A549 (cell line): Measurements from ENCODE around the gene CCDC188. TPM values are rescaled to one million over a fixed set of nuclear protein-coding genes. Genes with fewer than 3 reads are reported as not detected.

Source experiments
- ATAC-seq, 2 experiments: fragments of 200-7000 bp in 1 of 2; fragments of >200 bp in 1 of 2; cut with Nextera tagmentation in 1 of 2; cut with Tn5 transposase in 1 of 2; 3 replicates each; pipeline versions ENCODE4 v1.8.0 to v1.9.1; 2018 to 2020; ENCODE audit warnings: mild to moderate bottlenecking in 1 of 2, moderate library complexity in 1 of 2
- CTCF ChIA-PET: fragments of 300-600 bp; sonication (Branson Sonifier 250); formaldehyde crosslinking; extraction: SDS; loops from one replicate; lab custom pipeline; 2021; ENCODE audit warnings: antibody characterized with exemption, inconsistent platforms; lab: Yijun Ruan, JAX
- POLR2A ChIA-PET: fragments of 350-600 bp; formaldehyde crosslinking; extraction: SDS; loops from one replicate; lab custom pipeline; 2021; ENCODE audit warnings: antibody characterized with exemption, inconsistent platforms; lab: Yijun Ruan, JAX
- DNase-seq, 2 experiments: peaks; one replicate each; pipeline versions ENCODE4 v3.0.0 to v3.0.0-alpha.2; 2011 to 2016; ENCODE audit warnings: low read depth in 1 of 2, low spot score in 1 of 2
- FAIRE-seq: peaks from 2 replicates; lab custom pipeline; 2011; peaks lifted over from hg19 to GRCh38; lab: Jason Lieb, UNC
- H3K27ac ChIP-seq, 2 experiments: fragments of >200 bp; sonication (Bioruptor Twin); formaldehyde crosslinking; 3 replicates each; pipeline ENCODE4 v1.5.1; 2016 to 2017
- H3K4me1 ChIP-seq: fragments of >200 bp; sonication (Bioruptor Twin); formaldehyde crosslinking; 3 replicates; pipeline ENCODE4 v1.6.1; 2016
- H3K4me2 ChIP-seq: fragments of >200 bp; sonication (Bioruptor Twin); formaldehyde crosslinking; 3 replicates; pipeline ENCODE4 v1.6.1; 2016
- H3K4me3 ChIP-seq: fragments of >200 bp; sonication (Bioruptor Twin); formaldehyde crosslinking; 3 replicates; pipeline ENCODE4 v1.5.1; 2016
- H3K9me3 ChIP-seq: fragments of >200 bp; sonication (Bioruptor Twin); formaldehyde crosslinking; 3 replicates; pipeline ENCODE4 v1.6.1; 2016
- BHLHE40 ChIP-seq: IDR thresholded peaks from 2 replicates; pipeline ENCODE4 v1.6.1; 2012; ENCODE audit warnings: low read depth, low read length, inconsistent platforms
- CEBPB ChIP-seq, 2 experiments: fragments of >200 bp in 1 of 2; sonication (Bioruptor Twin) in 1 of 2; formaldehyde crosslinking in 1 of 2; IDR thresholded peaks; 2 replicates each; pipeline ENCODE4 v1.6.1; 2012 to 2016
- EHMT2 ChIP-seq: fragments of 200-600 bp; sonication (generic); IDR thresholded peaks from 2 replicates; pipeline ENCODE4 v1.6.1; 2016; ENCODE audit warnings: antibody characterized with exemption, low read depth, mild to moderate bottlenecking, moderate library complexity
- EP300 ChIP-seq, 2 experiments: fragments of >200 bp; sonication (Bioruptor Twin); formaldehyde crosslinking; IDR thresholded peaks; 2 replicates in 1 of 2; 3 replicates in 1 of 2; pipeline ENCODE4 v1.6.1; 2016 to 2017
- FOSB ChIP-seq: fragments of 250-450 bp; sonication (Bioruptor Pico); IDR thresholded peaks from 2 replicates; pipeline ENCODE4 v1.5.0; 2020; ENCODE audit warnings: mild to moderate bottlenecking, moderate library complexity
- FOSL2 ChIP-seq, 2 experiments: fragments of 450-650 bp in 1 of 2; fragments of >200 bp in 1 of 2; sonication (Bioruptor Twin) in 1 of 2; formaldehyde crosslinking; IDR thresholded peaks; 2 replicates each; pipeline versions ENCODE4 v1.5.0 to v1.6.1; 2016 to 2020; ENCODE audit warnings: mild to moderate bottlenecking in 1 of 2, moderate library complexity in 1 of 2
- FOXS1 ChIP-seq: fragments of 250-450 bp; sonication (Bioruptor Pico); IDR thresholded peaks from 2 replicates; pipeline ENCODE4 v1.5.0; 2020; ENCODE audit warnings: mild to moderate bottlenecking, moderate library complexity
- HEYL ChIP-seq: fragments of 250-450 bp; sonication (Bioruptor Pico); IDR thresholded peaks from 2 replicates; pipeline ENCODE4 v1.8.0; 2021; ENCODE audit warnings: mild to moderate bottlenecking, moderate library complexity
- HOXB5 ChIP-seq: fragments of 250-450 bp; sonication (Bioruptor Pico); IDR thresholded peaks from 2 replicates; pipeline ENCODE4 v1.5.0; 2020; ENCODE audit warnings: mild to moderate bottlenecking, moderate library complexity
- JUN ChIP-seq, 2 experiments: fragments of >200 bp; sonication (Bioruptor Twin); formaldehyde crosslinking; IDR thresholded peaks; 2 replicates in 1 of 2; 3 replicates in 1 of 2; pipeline ENCODE4 v1.6.1; 2016 to 2017
- JUNB ChIP-seq: fragments of >200 bp; sonication (Bioruptor Twin); formaldehyde crosslinking; IDR thresholded peaks from 2 replicates; pipeline ENCODE4 v1.6.1; 2016
- KDM1A ChIP-seq: fragments of 200-600 bp; sonication (generic); IDR thresholded peaks from 2 replicates; pipeline ENCODE4 v1.6.1; 2016; ENCODE audit warnings: low read depth, mild to moderate bottlenecking
- KDM5A ChIP-seq: fragments of 200-600 bp; sonication (generic); IDR thresholded peaks from 2 replicates; pipeline ENCODE4 v1.6.1; 2016; ENCODE audit warnings: antibody characterized with exemption, mild to moderate bottlenecking
- MYC ChIP-seq: IDR thresholded peaks from 2 replicates; pipeline ENCODE4 v1.6.1; 2012; ENCODE audit warnings: mild to moderate bottlenecking, inconsistent platforms, low read length, improper control_type of control experiment, borderline replicate concordance
- NPAS2 ChIP-seq: fragments of 250-450 bp; sonication (Bioruptor Pico); IDR thresholded peaks from 2 replicates; pipeline ENCODE4 v1.8.0; 2022; ENCODE audit warnings: mild to moderate bottlenecking, moderate library complexity, borderline replicate concordance
- NR3C1 ChIP-seq: fragments of >200 bp; sonication (Bioruptor Twin); formaldehyde crosslinking; IDR thresholded peaks from 3 replicates; pipeline ENCODE4 v1.6.1; 2017
- SREBF2 ChIP-seq: fragments of 450-650 bp; IDR thresholded peaks from 2 replicates; pipeline ENCODE4 v1.6.1; 2014; ENCODE audit warnings: mild to moderate bottlenecking, moderate library complexity
- TFCP2L1 ChIP-seq: fragments of 250-450 bp; sonication (Bioruptor Pico); IDR thresholded peaks from 2 replicates; pipeline ENCODE4 v1.5.0; 2021; ENCODE audit warnings: mild to moderate bottlenecking
- ZC3H11A ChIP-seq: fragments of 450-650 bp; IDR thresholded peaks from 2 replicates; pipeline ENCODE4 v1.6.1; 2014; ENCODE audit warnings: antibody characterized with exemption, mild to moderate bottlenecking
- ZNF302 ChIP-seq: fragments of 250-450 bp; sonication (Bioruptor Pico); IDR thresholded peaks from 2 replicates; pipeline ENCODE4 v1.9.0; 2021; ENCODE audit warnings: inconsistent platforms, mild to moderate bottlenecking, moderate library complexity
- WGBS: methylation state at CpG from one replicate; pipeline ENCODE4 v1.1.6; 2017; ENCODE audit errors: missing lambda C conversion rate; 5-methylcytosine and 5-hydroxymethylcytosine counted together
- polyA minus RNA-seq: library from RNA; depleted of rRNA, polyadenylated mRNA; stranded (reverse); fragments of >200 nt; gene quantifications from 2 replicates; pipeline ENCODE4 v1.2.3, GENCODE V29; 2011; rRNA and poly(A)+ RNA removed
- polyA plus RNA-seq, 4 experiments: library from polyadenylated mRNA; depleted of rRNA in 3 of 4; stranded (reverse); fragments of >200 nt; fragmentation: RNase III in 1 of 4; extraction: RNeasy Plus Mini Kit Qiagen cat#74134 plus additional on column Dnase treatment in 1 of 4; gene quantifications; 2 replicates in 3 of 4; 3 replicates in 1 of 4; pipeline ENCODE4 v1.2.3, GENCODE V29; 2011 to 2017
- TF ChIP-seq, protein P1 (sequence below): fragments of 200-600 bp; sonication (generic); IDR thresholded peaks from 2 replicates; pipeline ENCODE4 v1.6.1; 2016; ENCODE audit warnings: antibody characterized with exemption, mild to moderate bottlenecking, moderate library complexity
- TF ChIP-seq, protein P2 (sequence below): IDR thresholded peaks from 2 replicates; pipeline ENCODE4 v1.6.1; 2012
- TF ChIP-seq, protein P3 (sequence below): fragments of 150-350 bp; IDR thresholded peaks from 2 replicates; pipeline ENCODE4 v1.6.1; 2014; ENCODE audit warnings: low read depth, mild to moderate bottlenecking, low read length
- TF ChIP-seq, protein P4 (sequence below): fragments of >200 bp; sonication (Bioruptor Twin); formaldehyde crosslinking; IDR thresholded peaks from 2 replicates; pipeline ENCODE4 v1.6.1; 2016
- TF ChIP-seq, protein P5 (sequence below): IDR thresholded peaks from 2 replicates; pipeline ENCODE4 v1.6.1; 2012; ENCODE audit warnings: low read depth, borderline replicate concordance
- TF ChIP-seq, protein P6 (sequence below): fragments of 250-450 bp; sonication (Bioruptor Pico); IDR thresholded peaks from 2 replicates; pipeline ENCODE4 v1.5.0; 2020; ENCODE audit warnings: low read depth, mild to moderate bottlenecking, moderate library complexity

The CCDC188 gene
- not detected in 2 replicates for polyA plus RNA-seq (2011; rRNA removed)
- not detected in 2 replicates for polyA plus RNA-seq (2012; cell fraction: cytosol; rRNA removed)
- 0.05 TPM in 1 of 2 replicates, not detected in the other for polyA plus RNA-seq (2012; cell fraction: nucleus; rRNA removed)
- not detected in 3 replicates for polyA plus RNA-seq (2017; fragmentation: RNase III; extraction: RNeasy Plus Mini Kit Qiagen cat#74134 plus additional on column Dnase treatment)
- not detected in 2 replicates for polyA minus RNA-seq

DNA sequence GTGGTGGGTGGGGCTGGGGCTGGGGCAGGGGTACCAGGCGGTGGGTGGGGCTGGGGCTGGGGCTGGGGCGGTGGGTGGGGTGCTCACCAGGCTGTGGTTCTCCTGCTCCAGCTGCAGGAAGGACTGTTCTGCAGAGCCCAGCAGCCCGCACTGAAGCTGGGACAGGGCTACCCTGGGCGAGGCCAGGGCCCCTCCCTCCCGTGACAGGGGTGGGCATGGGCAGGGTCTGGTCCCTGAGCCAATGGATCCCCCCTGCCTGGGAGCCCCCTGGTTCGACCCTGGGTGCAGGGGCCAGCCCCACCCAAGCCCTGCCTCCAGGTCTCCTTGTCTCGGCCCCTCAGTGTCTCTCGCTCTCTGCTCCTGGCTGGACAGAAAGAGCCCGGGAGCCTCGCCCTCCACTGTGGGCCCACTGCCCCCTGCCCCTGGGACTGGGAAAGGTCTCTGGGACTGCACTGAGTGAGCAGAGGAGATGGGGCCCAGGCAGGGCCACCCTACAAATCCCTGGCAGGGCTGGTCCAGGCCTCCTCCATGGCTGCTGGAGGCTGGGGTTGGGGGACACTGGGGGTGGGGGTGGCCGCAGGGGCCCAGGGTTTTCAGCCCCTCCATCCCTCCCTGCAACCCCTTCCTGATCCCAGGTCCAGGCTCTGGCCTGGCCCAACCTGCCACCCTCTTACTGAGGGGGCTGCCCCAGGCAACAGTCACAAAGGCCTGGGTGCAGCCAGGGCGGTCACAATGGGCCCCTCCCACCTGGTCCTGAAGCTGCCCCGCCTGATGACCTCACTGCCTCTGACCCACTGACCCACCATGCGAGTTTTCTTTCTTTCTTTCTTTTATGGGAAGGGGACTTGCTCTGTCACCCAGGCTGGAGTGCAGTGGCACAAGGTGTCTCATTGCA lies at the start of gene CCDC188:
CCDC188 (minus strand) TSS at position 675 of the 895 bp plus-strand sequence; CDS start at position 606, 69 bp downstream.
- no peak for DNase-seq
- no peak for FAIRE-seq
- Histone ChIP-seq H3K4me2 (no peak within 1 kb of the TSS), H3K4me3 (no peak within 1 kb of the TSS), H3K9me3 (no peaks in the 10 kb centered on the region), H3K4me1 (no peaks in the 10 kb centered on the region)
- ChIA-PET CTCF (interaction anchor here (0.7 to 7.1 kb wide), 2 partner anchors 21 to 135 kb away, joined by 3 to 92 read pairs; no protein-coding TSS in a partner anchor), POLR2A (no interaction called here)
- WGBS: 72% methylated on average over 3 of the region's 14 CpGs
- TF ChIP-seq EHMT2 (no peak), TFCP2L1 (no peak), KDM5A (no peak), FOSB (CRISPR knock-in tag) (no peak), JUN (IDR thresholded peaks at IDR 0.05) (no peak)
- TF ChIP-seq, all 56 proteins: peak for 0
- no peak within 1 kb of the TSS for H3K27ac ChIP-seq
- ATAC-seq: no peak

DNA sequence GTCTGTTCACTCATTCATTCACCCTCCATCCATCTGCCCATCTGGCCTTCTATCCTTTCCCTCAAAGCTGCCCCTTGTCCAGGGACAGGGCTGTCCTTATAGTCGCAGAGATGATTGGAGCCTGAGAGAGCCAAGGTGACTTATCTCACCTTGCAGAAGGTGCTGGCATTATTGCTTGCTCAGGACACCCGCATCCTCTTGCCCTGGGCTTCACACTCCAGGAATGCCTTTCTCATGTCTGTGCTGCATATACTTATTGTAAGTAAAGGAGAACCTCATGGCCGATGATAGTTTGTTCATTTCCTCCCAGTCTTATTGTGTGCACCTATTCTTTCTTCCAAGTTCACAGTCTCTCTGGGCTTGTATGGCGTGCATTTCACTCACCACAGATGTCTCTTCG lies 49.1 kb upstream of the CCDC188 start:
- TF ChIP-seq FOXS1 (CRISPR knock-in tag) (no peak), HOXB5 (CRISPR knock-in tag) (no peak), FOSL2 (IDR thresholded peaks at IDR 0.05) (no peak), FOSL2 (CRISPR knock-in tag; IDR thresholded peaks at IDR 0.05) (no peak), NR3C1 (no peak), BHLHE40 (no peak), ZNF302 (CRISPR knock-in tag) (no peak), JUNB (no peak)
- ChIA-PET POLR2A (no interaction called here), CTCF (no interaction called here)
- no peak overlapping the region for H3K27ac ChIP-seq
- H3K4me3 ChIP-seq: no peak overlapping the region
- H3K4me1 ChIP-seq: peaks cover 14% of the 10 kb centered on the region
- H3K9me3 ChIP-seq: no peaks in the 10 kb centered on the region
- ATAC-seq: no peak
- 90% methylated on average over 5 of the region's 5 CpGs for WGBS
- DNase-seq: no peak
- no peak overlapping the region for H3K4me2 ChIP-seq
- FAIRE-seq: no peak

DNA sequence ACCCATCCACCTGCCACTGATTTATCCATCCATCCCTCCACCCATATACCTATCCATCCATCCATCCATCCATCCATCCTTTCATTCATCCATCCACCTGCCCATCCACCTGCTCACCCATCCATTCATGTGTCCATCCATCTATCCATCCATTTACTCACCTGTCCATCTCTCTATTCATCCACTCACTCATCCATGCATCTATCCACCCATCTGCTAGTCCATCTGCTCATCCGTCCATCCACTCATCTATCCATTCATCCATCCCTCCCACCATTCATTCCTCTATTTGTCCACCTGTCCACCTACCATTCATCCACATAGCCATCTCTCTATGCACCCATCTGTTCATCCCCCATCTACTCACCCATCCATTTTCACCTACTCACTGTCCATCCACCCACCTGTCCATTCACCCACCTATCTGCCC lies 48.6 kb upstream of the CCDC188 start:
- no peak overlapping the region for H3K27ac ChIP-seq
- no peak for ATAC-seq
- no peak overlapping the region for H3K4me3 ChIP-seq
- no peak for FAIRE-seq
- H3K4me1 ChIP-seq: peaks cover 14% of the 10 kb centered on the region
- WGBS: 73% methylated on average over 1 of the region's 1 CpG
- POLR2A ChIA-PET: no interaction called here
- DNase-seq: no peak
- CTCF ChIA-PET: no interaction called here
- H3K4me2 ChIP-seq: no peak overlapping the region
- H3K9me3 ChIP-seq: no peaks in the 10 kb centered on the region
- TF ChIP-seq NPAS2 (CRISPR knock-in tag): no peak
- TF ChIP-seq, protein P1, sequence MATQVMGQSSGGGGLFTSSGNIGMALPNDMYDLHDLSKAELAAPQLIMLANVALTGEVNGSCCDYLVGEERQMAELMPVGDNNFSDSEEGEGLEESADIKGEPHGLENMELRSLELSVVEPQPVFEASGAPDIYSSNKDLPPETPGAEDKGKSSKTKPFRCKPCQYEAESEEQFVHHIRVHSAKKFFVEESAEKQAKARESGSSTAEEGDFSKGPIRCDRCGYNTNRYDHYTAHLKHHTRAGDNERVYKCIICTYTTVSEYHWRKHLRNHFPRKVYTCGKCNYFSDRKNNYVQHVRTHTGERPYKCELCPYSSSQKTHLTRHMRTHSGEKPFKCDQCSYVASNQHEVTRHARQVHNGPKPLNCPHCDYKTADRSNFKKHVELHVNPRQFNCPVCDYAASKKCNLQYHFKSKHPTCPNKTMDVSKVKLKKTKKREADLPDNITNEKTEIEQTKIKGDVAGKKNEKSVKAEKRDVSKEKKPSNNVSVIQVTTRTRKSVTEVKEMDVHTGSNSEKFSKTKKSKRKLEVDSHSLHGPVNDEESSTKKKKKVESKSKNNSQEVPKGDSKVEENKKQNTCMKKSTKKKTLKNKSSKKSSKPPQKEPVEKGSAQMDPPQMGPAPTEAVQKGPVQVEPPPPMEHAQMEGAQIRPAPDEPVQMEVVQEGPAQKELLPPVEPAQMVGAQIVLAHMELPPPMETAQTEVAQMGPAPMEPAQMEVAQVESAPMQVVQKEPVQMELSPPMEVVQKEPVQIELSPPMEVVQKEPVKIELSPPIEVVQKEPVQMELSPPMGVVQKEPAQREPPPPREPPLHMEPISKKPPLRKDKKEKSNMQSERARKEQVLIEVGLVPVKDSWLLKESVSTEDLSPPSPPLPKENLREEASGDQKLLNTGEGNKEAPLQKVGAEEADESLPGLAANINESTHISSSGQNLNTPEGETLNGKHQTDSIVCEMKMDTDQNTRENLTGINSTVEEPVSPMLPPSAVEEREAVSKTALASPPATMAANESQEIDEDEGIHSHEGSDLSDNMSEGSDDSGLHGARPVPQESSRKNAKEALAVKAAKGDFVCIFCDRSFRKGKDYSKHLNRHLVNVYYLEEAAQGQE: no peak
- TF ChIP-seq KDM1A: no peak
- TF ChIP-seq JUNB: no peak
- no peak for TF ChIP-seq SREBF2
- TF ChIP-seq, protein P2, sequence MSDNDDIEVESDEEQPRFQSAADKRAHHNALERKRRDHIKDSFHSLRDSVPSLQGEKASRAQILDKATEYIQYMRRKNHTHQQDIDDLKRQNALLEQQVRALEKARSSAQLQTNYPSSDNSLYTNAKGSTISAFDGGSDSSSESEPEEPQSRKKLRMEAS: no peak
- TF ChIP-seq HOXB5 (CRISPR knock-in tag): no peak
- TF ChIP-seq, protein P3, sequence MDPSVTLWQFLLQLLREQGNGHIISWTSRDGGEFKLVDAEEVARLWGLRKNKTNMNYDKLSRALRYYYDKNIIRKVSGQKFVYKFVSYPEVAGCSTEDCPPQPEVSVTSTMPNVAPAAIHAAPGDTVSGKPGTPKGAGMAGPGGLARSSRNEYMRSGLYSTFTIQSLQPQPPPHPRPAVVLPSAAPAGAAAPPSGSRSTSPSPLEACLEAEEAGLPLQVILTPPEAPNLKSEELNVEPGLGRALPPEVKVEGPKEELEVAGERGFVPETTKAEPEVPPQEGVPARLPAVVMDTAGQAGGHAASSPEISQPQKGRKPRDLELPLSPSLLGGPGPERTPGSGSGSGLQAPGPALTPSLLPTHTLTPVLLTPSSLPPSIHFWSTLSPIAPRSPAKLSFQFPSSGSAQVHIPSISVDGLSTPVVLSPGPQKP: no peak
- no peak for TF ChIP-seq ZC3H11A
- TF ChIP-seq, protein P4, sequence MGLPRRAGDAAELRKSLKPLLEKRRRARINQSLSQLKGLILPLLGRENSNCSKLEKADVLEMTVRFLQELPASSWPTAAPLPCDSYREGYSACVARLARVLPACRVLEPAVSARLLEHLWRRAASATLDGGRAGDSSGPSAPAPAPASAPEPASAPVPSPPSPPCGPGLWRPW: no peak
- no peak for TF ChIP-seq CEBPB (IDR thresholded peaks at IDR 0.05)
- TF ChIP-seq EP300 (IDR thresholded peaks at IDR 0.05): no peak
- TF ChIP-seq MYC: no peak
- TF ChIP-seq, protein P5, sequence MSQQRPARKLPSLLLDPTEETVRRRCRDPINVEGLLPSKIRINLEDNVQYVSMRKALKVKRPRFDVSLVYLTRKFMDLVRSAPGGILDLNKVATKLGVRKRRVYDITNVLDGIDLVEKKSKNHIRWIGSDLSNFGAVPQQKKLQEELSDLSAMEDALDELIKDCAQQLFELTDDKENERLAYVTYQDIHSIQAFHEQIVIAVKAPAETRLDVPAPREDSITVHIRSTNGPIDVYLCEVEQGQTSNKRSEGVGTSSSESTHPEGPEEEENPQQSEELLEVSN: no peak
- TF ChIP-seq, protein P6, sequence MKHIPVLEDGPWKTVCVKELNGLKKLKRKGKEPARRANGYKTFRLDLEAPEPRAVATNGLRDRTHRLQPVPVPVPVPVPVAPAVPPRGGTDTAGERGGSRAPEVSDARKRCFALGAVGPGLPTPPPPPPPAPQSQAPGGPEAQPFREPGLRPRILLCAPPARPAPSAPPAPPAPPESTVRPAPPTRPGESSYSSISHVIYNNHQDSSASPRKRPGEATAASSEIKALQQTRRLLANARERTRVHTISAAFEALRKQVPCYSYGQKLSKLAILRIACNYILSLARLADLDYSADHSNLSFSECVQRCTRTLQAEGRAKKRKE (CRISPR knock-in tag): no peak
- TF ChIP-seq HEYL: no peak
